KMS-11 (cell line): Measurements from ENCODE around the gene LSMEM2.
A peak's percentile ranks its signal among the peaks of the same experiment; 100 is the strongest.
"Not testable (repeated sequence)": the region's sequence is repeated elsewhere in the genome, so short reads cannot be mapped to it uniquely, and the experiment has no call there.

Experiments
- H2AFZ ChIP-seq: fragments of 200-600 bp; sonication (generic); 2 replicates; pipeline ENCODE4 v1.6.1; 2016; ENCODE audit warnings: antibody characterized with exemption, mixed run types, low read depth
- H3K27ac ChIP-seq: fragments of 200-600 bp; sonication (generic); 2 replicates; pipeline ENCODE4 v1.6.1; 2016; ENCODE audit warnings: mild to moderate bottlenecking, mixed run types
- H3K27me3 ChIP-seq: fragments of 200-600 bp; sonication (generic); 2 replicates; pipeline ENCODE4 v1.6.1; 2017; ENCODE audit warnings: mild to moderate bottlenecking, low read depth, mixed run types, moderate library complexity; ENCODE audit not compliant: insufficient read depth
- H3K36me3 ChIP-seq: fragments of 200-600 bp; sonication (generic); 2 replicates; pipeline ENCODE4 v1.6.1; 2017; ENCODE audit warnings: mild to moderate bottlenecking, mixed run types; ENCODE audit not compliant: insufficient read depth
- H3K4me1 ChIP-seq: fragments of 200-600 bp; sonication (generic); 2 replicates; pipeline ENCODE4 v1.6.1; 2016; ENCODE audit warnings: mild to moderate bottlenecking, low read depth, mixed run types; ENCODE audit not compliant: poor library complexity, severe bottlenecking
- H3K4me2 ChIP-seq: fragments of 200-600 bp; sonication (generic); 2 replicates; pipeline ENCODE4 v1.7.0; 2016; ENCODE audit warnings: mild to moderate bottlenecking, mixed run types
- H3K4me3 ChIP-seq: fragments of 200-600 bp; sonication (generic); IDR thresholded peaks from 2 replicates; pipeline ENCODE4 v1.6.1; 2017; ENCODE audit warnings: low read depth, low read length, mixed read lengths; ENCODE audit not compliant: insufficient read depth
- H3K79me2 ChIP-seq: fragments of 200-600 bp; sonication (generic); 2 replicates; pipeline ENCODE4 v1.6.1; 2016; ENCODE audit warnings: low read depth, mixed run types; ENCODE audit not compliant: insufficient read depth
- H3K9ac ChIP-seq: fragments of 200-600 bp; sonication (generic); 2 replicates; pipeline ENCODE4 v1.6.1; 2016; ENCODE audit warnings: mild to moderate bottlenecking, mixed run types
- H4K20me1 ChIP-seq: fragments of 200-600 bp; sonication (generic); 2 replicates; pipeline ENCODE4 v1.6.1; 2016; ENCODE audit warnings: mild to moderate bottlenecking, mixed run types; ENCODE audit not compliant: insufficient read depth
- CTCF ChIP-seq: fragments of 200-600 bp; sonication (generic); conservative IDR thresholded peaks from 2 replicates; pipeline ENCODE4 v1.6.1; 2017; ENCODE audit warnings: low read depth, mild to moderate bottlenecking, antibody characterized with exemption, low read length, moderate library complexity, mixed read lengths

The LSMEM2 gene

GRCh38 chr3:50242851-50243542 is 35.9 kb upstream of the LSMEM2 start:
- Histone ChIP-seq H3K4me1 (peaks cover 11% of the 10 kb centered on the region), H3K79me2 (peaks cover 40% of the 10 kb centered on the region; the same call in 1 of the 2 replicates)

GRCh38 chr3:50243543-50243895 is 35.4 kb upstream of the LSMEM2 start:
- Histone ChIP-seq H3K27ac (no peak overlapping the region), H3K4me2 (no peak overlapping the region), H3K79me2 (peaks cover 37% of the 10 kb centered on the region; the same call in 1 of the 2 replicates), H3K36me3 (no peaks in the 10 kb centered on the region), H3K9ac (no peak overlapping the region), H4K20me1 (no peaks in the 10 kb centered on the region), H2AFZ (no peak overlapping the region), H3K4me1 (peaks cover 11% of the 10 kb centered on the region), H3K27me3 (no peaks in the 10 kb centered on the region), H3K4me3 (no peak overlapping the region)
- no peak for TF ChIP-seq CTCF

More at GRCh38 chr3:50242851-50243542, 35.9 kb upstream of the LSMEM2 start:
- Histone ChIP-seq H3K27ac (no peak overlapping the region), H3K27me3 (no peaks in the 10 kb centered on the region), H4K20me1 (no peaks in the 10 kb centered on the region), H2AFZ (no peak overlapping the region), H3K4me3 (no peak overlapping the region), H3K4me2 (no peak overlapping the region), H3K9ac (no peak overlapping the region), H3K36me3 (no peaks in the 10 kb centered on the region)
- TF ChIP-seq CTCF = no peak

- not testable (repeated sequence) for H3K27ac ChIP-seq, H3K27me3 ChIP-seq, H4K20me1 ChIP-seq, H2AFZ ChIP-seq, H3K4me3 ChIP-seq, H3K9ac ChIP-seq, H3K36me3 ChIP-seq, H3K4me2 ChIP-seq
- peaks cover 32% of the 10 kb centered on the region; the same call in 1 of the 2 replicates for H3K79me2 ChIP-seq
- H3K4me1 ChIP-seq = peaks cover 11% of the 10 kb centered on the region
Observed at GRCh38 chr3:50244813-50245212, 34.1 kb upstream of the LSMEM2 start.

GRCh38 chr3:50245251-50245745 is 33.6 kb upstream of the LSMEM2 start:
- Histone ChIP-seq H4K20me1 (no peaks in the 10 kb centered on the region), H3K79me2 (peaks cover 27% of the 10 kb centered on the region; the same call in 1 of the 2 replicates), H2AFZ (no peak overlapping the region), H3K9ac (peak overlapping the region; percentile 53; the same call in 1 of the 2 replicates), H3K36me3 (no peaks in the 10 kb centered on the region), H3K4me2 (peak overlapping the region; percentile 94; the same call in 1 of the 2 replicates), H3K4me1 (peaks cover 11% of the 10 kb centered on the region), H3K27ac (peak overlapping the region; percentile 80; the same call in 1 of the 2 replicates), H3K27me3 (no peaks in the 10 kb centered on the region), H3K4me3 (no peak overlapping the region)
- no peak for TF ChIP-seq CTCF
